NB4 (cell line): Measurements from ENCODE around the gene ADIPOQ.
"Not testable (repeated sequence)": the region's sequence is repeated elsewhere in the genome, so short reads cannot be mapped to it uniquely, and the experiment has no call there.

Experiments
- DNase-seq: peaks from one replicate; pipeline ENCODE4 v3.0.0; 2010; ENCODE audit warnings: low read depth
- H3K4me3 ChIP-seq: one replicate; pipeline ENCODE4 v1.5.1; 2011; ENCODE audit warnings: mild to moderate bottlenecking, low read depth, low read length, moderate library complexity
- MYC ChIP-seq: IDR thresholded peaks from 2 replicates; pipeline ENCODE4 v1.6.1; 2011; ENCODE audit warnings: low read depth, low read length
- POLR2A ChIP-seq: IDR thresholded peaks from 2 replicates; pipeline ENCODE4 v1.6.1; 2011; ENCODE audit warnings: mild to moderate bottlenecking; ENCODE audit not compliant: insufficient read length; ENCODE audit errors: extremely low read depth
- TF ChIP-seq, protein P1 (sequence below): IDR thresholded peaks from one replicate; pipeline ENCODE4 v1.5.1; 2012; ENCODE audit warnings: low read depth, low read length
- TF ChIP-seq, protein P2 (sequence below): IDR thresholded peaks from 2 replicates; pipeline ENCODE4 v1.6.1; 2011; ENCODE audit warnings: low read depth, low read length

Gene ADIPOQ

DNA sequence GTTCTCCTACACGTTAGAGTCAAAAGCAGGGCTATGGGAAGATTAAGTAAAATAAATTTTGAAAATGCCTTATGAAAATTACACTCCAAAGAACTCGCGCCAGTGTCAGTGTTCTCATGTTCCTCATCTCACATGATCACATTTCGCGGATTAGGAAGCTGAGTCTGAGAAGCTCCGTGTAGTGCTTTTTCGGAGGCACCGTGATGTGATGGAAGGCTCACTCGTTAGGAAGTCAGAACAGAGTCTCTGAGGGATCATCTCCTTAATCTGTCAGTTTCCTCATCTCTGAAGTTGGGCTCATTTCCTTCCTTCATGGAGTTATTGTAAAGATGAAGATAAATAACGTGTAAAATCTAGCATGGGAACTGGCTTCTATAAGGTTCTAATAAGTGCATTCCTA, 3.2 kb downstream of the ADIPOQ start:
- TF ChIP-seq POLR2A: no peak
- no peak for TF ChIP-seq MYC
- TF ChIP-seq, protein P1, sequence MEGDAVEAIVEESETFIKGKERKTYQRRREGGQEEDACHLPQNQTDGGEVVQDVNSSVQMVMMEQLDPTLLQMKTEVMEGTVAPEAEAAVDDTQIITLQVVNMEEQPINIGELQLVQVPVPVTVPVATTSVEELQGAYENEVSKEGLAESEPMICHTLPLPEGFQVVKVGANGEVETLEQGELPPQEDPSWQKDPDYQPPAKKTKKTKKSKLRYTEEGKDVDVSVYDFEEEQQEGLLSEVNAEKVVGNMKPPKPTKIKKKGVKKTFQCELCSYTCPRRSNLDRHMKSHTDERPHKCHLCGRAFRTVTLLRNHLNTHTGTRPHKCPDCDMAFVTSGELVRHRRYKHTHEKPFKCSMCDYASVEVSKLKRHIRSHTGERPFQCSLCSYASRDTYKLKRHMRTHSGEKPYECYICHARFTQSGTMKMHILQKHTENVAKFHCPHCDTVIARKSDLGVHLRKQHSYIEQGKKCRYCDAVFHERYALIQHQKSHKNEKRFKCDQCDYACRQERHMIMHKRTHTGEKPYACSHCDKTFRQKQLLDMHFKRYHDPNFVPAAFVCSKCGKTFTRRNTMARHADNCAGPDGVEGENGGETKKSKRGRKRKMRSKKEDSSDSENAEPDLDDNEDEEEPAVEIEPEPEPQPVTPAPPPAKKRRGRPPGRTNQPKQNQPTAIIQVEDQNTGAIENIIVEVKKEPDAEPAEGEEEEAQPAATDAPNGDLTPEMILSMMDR: no peak
- TF ChIP-seq, protein P2, sequence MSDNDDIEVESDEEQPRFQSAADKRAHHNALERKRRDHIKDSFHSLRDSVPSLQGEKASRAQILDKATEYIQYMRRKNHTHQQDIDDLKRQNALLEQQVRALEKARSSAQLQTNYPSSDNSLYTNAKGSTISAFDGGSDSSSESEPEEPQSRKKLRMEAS: no peak
- no peak overlapping the region for H3K4me3 ChIP-seq
- DNase-seq: no peak

DNA sequence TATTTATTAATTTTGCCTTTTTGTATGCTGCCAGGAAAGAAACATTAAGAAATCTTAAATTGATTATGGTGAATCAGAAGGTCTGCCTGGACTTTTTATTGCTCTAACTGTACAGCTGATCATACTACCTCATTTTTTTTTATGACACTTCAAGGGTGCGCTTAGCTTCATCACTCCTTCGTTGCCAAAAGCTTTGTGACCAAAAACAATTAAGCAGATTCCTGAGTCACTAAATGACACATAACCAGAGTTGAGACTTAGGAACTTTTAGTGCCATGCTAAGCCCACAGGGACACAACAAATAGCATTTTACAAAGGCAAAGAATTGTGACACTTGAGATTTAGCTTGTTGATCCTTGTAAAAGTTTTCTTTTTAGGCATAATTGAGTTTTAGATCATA, 4.9 kb downstream of the ADIPOQ start:
- peak; percentile 35 for DNase-seq
- no peak for TF ChIP-seq POLR2A
- TF ChIP-seq, protein P1: no peak
- no peak overlapping the region for H3K4me3 ChIP-seq

DNA sequence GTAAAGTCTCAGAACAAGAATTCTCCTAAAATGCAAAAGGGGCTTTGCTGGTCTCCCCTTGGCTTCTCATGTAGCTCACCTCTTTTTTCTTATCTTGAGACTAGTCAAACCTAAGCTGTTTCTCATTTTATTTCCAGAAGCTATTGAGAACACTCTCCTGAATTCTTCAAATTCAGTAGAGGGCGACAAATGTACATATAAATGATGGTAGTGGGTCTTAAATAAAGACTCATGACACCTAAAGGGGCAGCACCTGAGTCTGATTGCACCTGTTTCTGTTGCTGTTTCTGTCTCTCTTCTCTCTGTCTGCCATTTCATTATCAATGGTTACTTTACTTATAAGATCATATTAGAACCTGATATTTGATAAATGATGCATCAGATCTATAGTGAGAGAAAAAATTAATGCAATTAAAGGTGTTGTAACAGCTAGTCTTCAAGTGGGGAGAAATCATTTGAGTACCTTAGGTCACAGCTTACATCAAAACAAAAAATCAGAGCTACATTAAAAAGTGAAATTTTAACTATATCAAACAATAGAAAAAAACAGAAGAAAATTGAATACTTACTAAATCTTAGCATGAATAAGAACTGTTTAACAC, 7.0 kb downstream of the ADIPOQ start:
- DNase-seq: peak; percentile 58
- TF ChIP-seq, protein P1: peak; percentile 18
- TF ChIP-seq, protein P2: no peak
- no peak for TF ChIP-seq MYC
- no peak overlapping the region for H3K4me3 ChIP-seq

DNA sequence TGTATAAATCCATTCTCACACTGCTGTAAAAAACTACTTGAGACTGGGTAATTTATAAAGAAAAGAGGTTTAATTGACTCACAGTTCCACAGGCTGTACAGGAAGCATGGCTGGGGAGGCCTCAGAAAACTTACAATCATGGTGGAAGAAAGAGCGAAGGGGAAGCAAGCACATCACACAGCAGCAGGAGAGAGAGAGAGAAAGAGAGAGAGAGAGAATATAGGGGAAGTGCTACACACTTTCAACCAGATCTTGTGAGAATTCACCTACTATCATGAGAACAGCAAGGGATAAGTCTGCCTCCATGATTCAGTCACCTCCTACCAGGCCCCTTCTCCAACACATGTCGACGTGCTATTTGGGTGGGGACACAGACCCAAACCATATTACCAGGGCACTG, 9.3 kb downstream of the ADIPOQ start:
- DNase-seq, H3K4me3 ChIP-seq: not testable (repeated sequence)

DNA sequence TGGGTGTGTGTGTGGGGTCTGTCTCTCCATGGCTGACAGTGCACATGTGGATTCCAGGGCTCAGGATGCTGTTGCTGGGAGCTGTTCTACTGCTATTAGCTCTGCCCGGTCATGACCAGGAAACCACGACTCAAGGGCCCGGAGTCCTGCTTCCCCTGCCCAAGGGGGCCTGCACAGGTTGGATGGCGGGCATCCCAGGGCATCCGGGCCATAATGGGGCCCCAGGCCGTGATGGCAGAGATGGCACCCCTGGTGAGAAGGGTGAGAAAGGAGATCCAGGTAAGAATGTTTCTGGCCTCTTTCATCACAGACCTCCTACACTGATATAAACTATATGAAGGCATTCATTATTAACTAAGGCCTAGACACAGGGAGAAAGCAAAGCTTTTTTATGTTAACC, 10.5 kb downstream of the ADIPOQ start:
- H3K4me3 ChIP-seq: no peak overlapping the region
- DNase-seq: no peak
- TF ChIP-seq MYC (no peak), POLR2A (no peak)
- TF ChIP-seq, protein P1: no peak
- TF ChIP-seq, protein P2: no peak

DNA sequence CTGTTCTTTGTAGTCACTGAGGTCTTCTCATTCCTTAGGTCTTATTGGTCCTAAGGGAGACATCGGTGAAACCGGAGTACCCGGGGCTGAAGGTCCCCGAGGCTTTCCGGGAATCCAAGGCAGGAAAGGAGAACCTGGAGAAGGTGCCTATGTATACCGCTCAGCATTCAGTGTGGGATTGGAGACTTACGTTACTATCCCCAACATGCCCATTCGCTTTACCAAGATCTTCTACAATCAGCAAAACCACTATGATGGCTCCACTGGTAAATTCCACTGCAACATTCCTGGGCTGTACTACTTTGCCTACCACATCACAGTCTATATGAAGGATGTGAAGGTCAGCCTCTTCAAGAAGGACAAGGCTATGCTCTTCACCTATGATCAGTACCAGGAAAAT, 11.6 kb downstream of the ADIPOQ start:
- no peak overlapping the region for H3K4me3 ChIP-seq
- no peak for TF ChIP-seq POLR2A
- TF ChIP-seq, protein P1: no peak
- no peak for TF ChIP-seq MYC
- TF ChIP-seq, protein P2: no peak
- no peak for DNase-seq
